HepG2 (cell line): ENCODE data around the gene DCDC1.

Experiments
- CAMTA2 ChIP-seq: sonication (generic); formaldehyde crosslinking; IDR thresholded peaks from 2 replicates; pipeline ENCODE4 v1.4.0; 2020; ENCODE audit warnings: mild to moderate bottlenecking, missing genetic modification reagents, borderline replicate concordance
- CEBPB ChIP-seq: IDR thresholded peaks from 2 replicates; pipeline ENCODE4 v1.6.1; 2011; ENCODE audit warnings: low read depth, low read length, improper control_type of control experiment, borderline replicate concordance
- FOSL2 ChIP-seq: sonication (generic); formaldehyde crosslinking; IDR thresholded peaks from 2 replicates; pipeline ENCODE4 v1.4.0; 2020; ENCODE audit warnings: missing genetic modification reagents
- POLR2A ChIP-seq, 2 experiments: IDR thresholded peaks; 2 replicates each; pipeline ENCODE4 v1.6.1; 2011; ENCODE audit warnings: low read depth in 2 of 2, low read length in 2 of 2, mild to moderate bottlenecking in 1 of 2, moderate library complexity in 1 of 2; ENCODE audit not compliant: insufficient read depth in 1 of 2
- TF ChIP-seq, protein P1 (sequence below): sonication (generic); formaldehyde crosslinking; IDR thresholded peaks from 2 replicates; pipeline ENCODE4 v1.4.0; 2020; ENCODE audit warnings: missing genetic modification reagents

DNA sequence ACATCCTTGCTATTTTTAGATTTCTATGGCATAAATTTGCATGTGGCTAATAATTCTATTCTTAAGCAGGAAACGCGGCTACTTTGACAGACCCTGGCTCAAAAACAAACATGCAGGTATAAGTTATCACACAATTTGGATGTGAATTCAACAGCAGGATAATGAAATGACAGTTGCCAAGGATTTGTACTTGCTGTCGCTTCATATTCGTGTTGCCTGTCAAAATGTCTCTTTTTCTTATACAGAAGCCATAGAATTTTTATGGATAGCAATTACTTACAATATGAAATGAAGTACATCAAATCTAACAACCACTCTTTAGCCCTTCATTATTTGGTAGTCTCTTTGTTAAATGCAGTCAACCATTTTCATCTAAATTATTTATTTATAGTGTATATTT, 46.4 kb downstream of the DCDC1 start:
- TF ChIP-seq CAMTA2 (CRISPR knock-in tag), result no peak
- TF ChIP-seq, protein P1, sequence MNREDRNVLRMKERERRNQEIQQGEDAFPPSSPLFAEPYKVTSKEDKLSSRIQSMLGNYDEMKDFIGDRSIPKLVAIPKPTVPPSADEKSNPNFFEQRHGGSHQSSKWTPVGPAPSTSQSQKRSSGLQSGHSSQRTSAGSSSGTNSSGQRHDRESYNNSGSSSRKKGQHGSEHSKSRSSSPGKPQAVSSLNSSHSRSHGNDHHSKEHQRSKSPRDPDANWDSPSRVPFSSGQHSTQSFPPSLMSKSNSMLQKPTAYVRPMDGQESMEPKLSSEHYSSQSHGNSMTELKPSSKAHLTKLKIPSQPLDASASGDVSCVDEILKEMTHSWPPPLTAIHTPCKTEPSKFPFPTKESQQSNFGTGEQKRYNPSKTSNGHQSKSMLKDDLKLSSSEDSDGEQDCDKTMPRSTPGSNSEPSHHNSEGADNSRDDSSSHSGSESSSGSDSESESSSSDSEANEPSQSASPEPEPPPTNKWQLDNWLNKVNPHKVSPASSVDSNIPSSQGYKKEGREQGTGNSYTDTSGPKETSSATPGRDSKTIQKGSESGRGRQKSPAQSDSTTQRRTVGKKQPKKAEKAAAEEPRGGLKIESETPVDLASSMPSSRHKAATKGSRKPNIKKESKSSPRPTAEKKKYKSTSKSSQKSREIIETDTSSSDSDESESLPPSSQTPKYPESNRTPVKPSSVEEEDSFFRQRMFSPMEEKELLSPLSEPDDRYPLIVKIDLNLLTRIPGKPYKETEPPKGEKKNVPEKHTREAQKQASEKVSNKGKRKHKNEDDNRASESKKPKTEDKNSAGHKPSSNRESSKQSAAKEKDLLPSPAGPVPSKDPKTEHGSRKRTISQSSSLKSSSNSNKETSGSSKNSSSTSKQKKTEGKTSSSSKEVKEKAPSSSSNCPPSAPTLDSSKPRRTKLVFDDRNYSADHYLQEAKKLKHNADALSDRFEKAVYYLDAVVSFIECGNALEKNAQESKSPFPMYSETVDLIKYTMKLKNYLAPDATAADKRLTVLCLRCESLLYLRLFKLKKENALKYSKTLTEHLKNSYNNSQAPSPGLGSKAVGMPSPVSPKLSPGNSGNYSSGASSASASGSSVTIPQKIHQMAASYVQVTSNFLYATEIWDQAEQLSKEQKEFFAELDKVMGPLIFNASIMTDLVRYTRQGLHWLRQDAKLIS (CRISPR knock-in tag), result no peak
- TF ChIP-seq POLR2A (IDR thresholded peaks at IDR 0.05; ENCODE audit: insufficient read depth in 1 of 2, low read depth in 2 of 2, low read length in 2 of 2), result no peak
- no peak for TF ChIP-seq FOSL2
- no peak for TF ChIP-seq CEBPB
